Gastroesophageal sphincter (tissue), 4 donors: ENCODE results near the gene JPT1. TPM values are rescaled to one million over a fixed set of nuclear protein-coding genes. Genes with fewer than 3 reads are reported as not detected.
"Not testable (repeated sequence)": the region's sequence is repeated elsewhere in the genome, so short reads cannot be mapped to it uniquely, and the experiment has no call there.

ENCODE experiments used
- ATAC-seq: fragments of 150-250 bp; one replicate; pipeline ENCODE4 v1.9.1; 2016; ENCODE audit warnings: mild to moderate bottlenecking, moderate library complexity
- H3K27ac ChIP-seq, 4 donors: fragments of 200-600 bp; sonication (generic) in 3 of 4; 1 replicate in 3 of 4; 2 replicates in 1 of 4; pipeline ENCODE4 v1.5.1; 2016 to 2019
- H3K27me3 ChIP-seq: fragments of 200-600 bp; sonication (generic); one replicate; pipeline ENCODE4 v1.5.1; 2019
- H3K36me3 ChIP-seq, 2 donors: fragments of 200-600 bp; sonication (generic); one replicate each; pipeline ENCODE4 v1.5.1; 2019; ENCODE audit warnings: control low read depth in 1 of 2
- H3K4me1 ChIP-seq, 3 donors: fragments of 200-600 bp; sonication (generic); 1 replicate in 2 of 3; 2 replicates in 1 of 3; pipeline ENCODE4 v1.5.1; 2016 to 2019; ENCODE audit warnings: control low read depth in 2 of 3
- H3K4me3 ChIP-seq, 2 donors: fragments of 200-600 bp; sonication (generic); one replicate each; pipeline ENCODE4 v1.5.1; 2019; ENCODE audit warnings: mild to moderate bottlenecking in 1 of 2, moderate library complexity in 1 of 2
- H3K9me3 ChIP-seq, 3 donors: fragments of 200-600 bp; sonication (generic); one replicate each; pipeline ENCODE4 v1.5.1; 2017 to 2019; ENCODE audit warnings: control low read depth in 2 of 3
- EP300 ChIP-seq: sonication (generic); formaldehyde crosslinking; IDR thresholded peaks from one replicate; pipeline ENCODE4 v1.6.1; 2017; ENCODE audit warnings: antibody characterized with exemption, mild to moderate bottlenecking
- POLR2A ChIP-seq, 2 donors: fragments of 450-650 bp; IDR thresholded peaks; one replicate each; pipeline ENCODE4 v1.6.1; 2017; ENCODE audit warnings: antibody characterized with exemption in 2 of 2, mild to moderate bottlenecking in 2 of 2, moderate library complexity in 1 of 2
- POLR2AphosphoS5 ChIP-seq: sonication (generic); formaldehyde crosslinking; IDR thresholded peaks from one replicate; pipeline ENCODE4 v1.6.1; 2017; ENCODE audit warnings: antibody characterized with exemption
- WGBS, 2 donors: methylation state at CpG; one replicate each; pipeline ENCODE4 v1.1.5; 2018; ENCODE audit warnings: low coverage in 1 of 2; 5-methylcytosine and 5-hydroxymethylcytosine counted together
- total RNA-seq, 4 donors: library from RNA; depleted of rRNA; stranded (reverse); fragments of >200 nt; gene quantifications; one replicate each; pipeline ENCODE4 v1.1.0, GENCODE V29; 2016
- TF ChIP-seq, protein P1 (sequence below), 4 experiments: fragments of 200-600 bp in 2 of 4; fragments of 450-650 bp in 2 of 4; sonication (generic) in 1 of 4; IDR thresholded peaks; one replicate each; pipeline ENCODE4 v1.5.1; 2017 to 2019; ENCODE audit warnings: antibody characterized with exemption in 4 of 4, mild to moderate bottlenecking in 2 of 4, moderate library complexity in 2 of 4

Gene JPT1
- total RNA-seq, 4 donors from 2014 or later: 9.3 to 48.5 (median 25.0) TPM

DNA sequence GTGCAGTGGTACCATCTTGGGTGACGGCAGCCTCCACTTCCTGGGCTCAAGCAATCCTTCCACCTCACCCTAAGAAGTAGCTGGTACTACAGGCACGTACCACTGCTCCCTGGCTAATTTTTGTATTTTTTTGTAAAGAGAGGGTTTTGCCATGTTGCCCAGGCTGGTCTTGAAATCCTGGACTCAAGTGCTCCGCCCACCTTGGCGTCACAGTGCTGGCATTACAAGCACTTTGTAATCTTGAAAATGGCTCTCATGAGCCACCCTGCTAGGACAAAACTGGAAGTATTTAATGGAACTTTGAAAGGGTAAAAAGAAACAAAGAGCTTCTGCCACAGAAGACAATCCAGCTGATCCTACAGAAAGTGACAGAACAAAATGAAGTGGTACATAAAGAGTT is 19.2 kb upstream of the JPT1 start:
- H3K27me3 ChIP-seq: no peaks in the 10 kb centered on the region
- ATAC-seq: no peak
- H3K4me1 ChIP-seq: peaks cover 0 to 64% (median 0%) of the 10 kb centered on the region in 3 donors
- H3K36me3 ChIP-seq: peaks cover 0 to 85% of the 10 kb centered on the region in 2 donors
- no peak overlapping the region for H3K4me3 ChIP-seq
- no peak overlapping the region for H3K27ac ChIP-seq
- H3K9me3 ChIP-seq: no peaks in the 10 kb centered on the region
- TF ChIP-seq POLR2AphosphoS5 (no peak), EP300 (no peak), POLR2A (IDR thresholded peaks at IDR 0.05) (no peak)
- TF ChIP-seq, protein P1, sequence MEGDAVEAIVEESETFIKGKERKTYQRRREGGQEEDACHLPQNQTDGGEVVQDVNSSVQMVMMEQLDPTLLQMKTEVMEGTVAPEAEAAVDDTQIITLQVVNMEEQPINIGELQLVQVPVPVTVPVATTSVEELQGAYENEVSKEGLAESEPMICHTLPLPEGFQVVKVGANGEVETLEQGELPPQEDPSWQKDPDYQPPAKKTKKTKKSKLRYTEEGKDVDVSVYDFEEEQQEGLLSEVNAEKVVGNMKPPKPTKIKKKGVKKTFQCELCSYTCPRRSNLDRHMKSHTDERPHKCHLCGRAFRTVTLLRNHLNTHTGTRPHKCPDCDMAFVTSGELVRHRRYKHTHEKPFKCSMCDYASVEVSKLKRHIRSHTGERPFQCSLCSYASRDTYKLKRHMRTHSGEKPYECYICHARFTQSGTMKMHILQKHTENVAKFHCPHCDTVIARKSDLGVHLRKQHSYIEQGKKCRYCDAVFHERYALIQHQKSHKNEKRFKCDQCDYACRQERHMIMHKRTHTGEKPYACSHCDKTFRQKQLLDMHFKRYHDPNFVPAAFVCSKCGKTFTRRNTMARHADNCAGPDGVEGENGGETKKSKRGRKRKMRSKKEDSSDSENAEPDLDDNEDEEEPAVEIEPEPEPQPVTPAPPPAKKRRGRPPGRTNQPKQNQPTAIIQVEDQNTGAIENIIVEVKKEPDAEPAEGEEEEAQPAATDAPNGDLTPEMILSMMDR (IDR thresholded peaks at IDR 0.05): no peak
- WGBS, 2 donors: 72% methylated on average over 3 of the region's 4 CpGs; no CpG with 5 or more reads in 1 of the 2 donors

DNA sequence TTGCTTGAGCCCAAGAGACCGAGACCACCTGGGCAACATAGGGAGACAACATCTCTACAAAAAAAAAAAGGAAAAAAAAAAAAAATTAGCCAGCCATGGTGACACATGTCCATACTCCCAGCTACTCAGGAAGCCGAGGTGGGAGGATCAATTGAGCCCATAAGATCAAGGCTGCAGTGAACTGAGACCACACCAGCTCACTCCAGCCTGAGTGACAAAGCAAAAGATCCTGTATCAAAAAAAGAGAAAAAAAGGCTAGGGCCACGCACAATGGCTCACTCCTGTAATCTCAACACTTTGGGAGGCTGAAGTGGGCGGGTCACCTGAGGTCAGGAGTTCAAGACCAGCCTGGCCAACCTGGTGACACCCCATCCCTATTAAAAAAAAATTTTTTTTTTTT is 14.7 kb upstream of the JPT1 start:
- H3K9me3 ChIP-seq: no peaks in the 10 kb centered on the region
- ATAC-seq: no peak
- H3K36me3 ChIP-seq: peaks cover 0 to 86% of the 10 kb centered on the region in 2 donors
- H3K4me1 ChIP-seq: peaks cover 0 to 31% (median 0%) of the 10 kb centered on the region in 3 donors
- H3K27me3 ChIP-seq: no peaks in the 10 kb centered on the region
- 86 to 88% methylated on average over 1 to 4 of the region's 4 CpGs for WGBS, 2 donors
- no peak for TF ChIP-seq POLR2AphosphoS5
- no peak for TF ChIP-seq POLR2A (IDR thresholded peaks at IDR 0.05)
- TF ChIP-seq EP300: no peak
- TF ChIP-seq, protein P1 (IDR thresholded peaks at IDR 0.05): no peak
- H3K27ac ChIP-seq: no peak overlapping the region
- no peak overlapping the region for H3K4me3 ChIP-seq

DNA sequence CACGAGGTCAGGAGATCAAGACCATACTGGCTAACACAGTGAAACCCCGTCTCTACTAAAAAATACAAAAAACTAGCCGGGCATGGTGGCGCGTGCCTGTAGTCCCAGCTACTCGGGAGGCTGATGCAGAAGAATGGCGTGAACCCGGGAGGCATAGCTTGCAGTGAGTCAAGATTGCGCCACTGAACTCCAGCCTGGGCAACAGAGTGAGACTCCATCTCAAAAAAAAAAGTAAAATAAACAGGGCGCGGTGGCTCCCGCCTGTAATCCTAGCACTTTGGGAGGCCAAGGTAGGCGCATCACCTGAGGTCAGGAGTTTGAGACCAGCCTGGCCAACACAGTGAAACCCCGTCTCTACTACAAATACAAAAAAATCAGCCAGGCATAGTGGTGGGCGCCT is 10.3 kb upstream of the JPT1 start:
- H3K9me3 ChIP-seq, H3K4me3 ChIP-seq, H3K27me3 ChIP-seq, H3K27ac ChIP-seq, ATAC-seq, H3K4me1 ChIP-seq: not testable (repeated sequence)
- WGBS, 2 donors: 92 to 96% methylated on average over 8 to 10 of the region's 15 CpGs
- peaks cover 0 to 56% of the 10 kb centered on the region in 2 donors for H3K36me3 ChIP-seq

DNA sequence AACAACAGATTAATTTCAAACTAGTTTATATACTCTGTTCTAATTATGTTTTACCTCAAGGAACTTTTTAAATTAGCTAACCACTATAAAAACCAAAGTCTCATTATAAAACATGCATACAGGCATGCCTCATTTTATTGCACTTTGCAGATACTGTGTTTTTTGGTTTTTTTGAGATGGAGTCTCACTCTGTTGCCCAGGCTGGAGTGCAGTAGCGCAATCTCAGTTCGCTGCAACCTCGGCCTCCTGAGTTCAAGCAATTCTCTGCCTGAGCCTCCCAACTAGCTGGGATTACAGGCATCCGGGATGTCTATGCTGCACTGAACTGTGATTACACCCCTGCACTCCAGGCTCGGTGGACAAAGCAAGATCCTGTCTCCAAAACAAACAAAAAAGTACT is 8.8 kb upstream of the JPT1 start:
- no peak overlapping the region for H3K27ac ChIP-seq
- no peaks in the 10 kb centered on the region for H3K4me1 ChIP-seq
- no peak for ATAC-seq
- no peak overlapping the region for H3K4me3 ChIP-seq
- 96 to 100% methylated on average over 1 to 3 of the region's 5 CpGs for WGBS, 2 donors
- peaks cover 0 to 46% of the 10 kb centered on the region in 2 donors for H3K36me3 ChIP-seq
- TF ChIP-seq EP300 (no peak), POLR2A (IDR thresholded peaks at IDR 0.05) (no peak), POLR2AphosphoS5 (no peak)
- TF ChIP-seq, protein P1 (IDR thresholded peaks at IDR 0.05): no peak
- no peaks in the 10 kb centered on the region for H3K9me3 ChIP-seq
- no peaks in the 10 kb centered on the region for H3K27me3 ChIP-seq

DNA sequence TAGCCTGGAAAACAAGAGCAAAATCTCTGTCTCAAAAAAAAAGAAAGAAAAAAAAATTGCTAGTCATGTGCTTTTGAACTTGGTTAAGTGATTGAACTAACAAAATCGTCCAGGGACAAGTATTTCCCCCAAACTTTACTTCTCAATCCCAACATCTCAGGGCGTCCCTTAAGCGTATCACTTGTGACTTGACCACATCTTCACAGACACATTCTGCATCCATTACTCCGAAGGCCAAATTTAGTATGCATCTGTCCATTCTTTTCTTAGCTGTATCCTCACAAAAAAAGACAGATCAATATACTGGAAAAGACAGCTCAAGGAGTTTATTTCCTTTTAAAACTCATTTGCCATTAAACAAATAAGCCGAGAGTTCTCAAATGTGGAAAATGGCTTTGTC is 5.9 kb upstream of the JPT1 start:
- Histone ChIP-seq H3K27me3 (no peaks in the 10 kb centered on the region), H3K27ac (no peak overlapping the region), H3K4me3 (no peak overlapping the region), H3K9me3 (no peaks in the 10 kb centered on the region), H3K36me3 (peaks cover 0 to 18% of the 10 kb centered on the region in 2 donors), H3K4me1 (peaks cover 0 to under 1% (median 0%) of the 10 kb centered on the region in 3 donors)
- 87 to 92% methylated on average over 5 of the region's 5 CpGs for WGBS, 2 donors
- ATAC-seq: no peak
- TF ChIP-seq POLR2A (IDR thresholded peaks at IDR 0.05): no peak
- no peak for TF ChIP-seq EP300
- no peak for TF ChIP-seq POLR2AphosphoS5
- TF ChIP-seq, protein P1 (IDR thresholded peaks at IDR 0.05): no peak
